Kidney epithelial cell (primary cell): ENCODE measurements around the gene SEZ6L. TPM values are rescaled to one million over a fixed set of nuclear protein-coding genes. Genes with fewer than 3 reads are reported as not detected.

Experiments
- DNase-seq: peaks from one replicate; pipeline ENCODE4 v3.0.0-alpha.2; 2010; ENCODE audit warnings: low read depth
- H3K27me3 ChIP-seq: 2 replicates; pipeline ENCODE4 v1.6.0; 2011; ENCODE audit warnings: low read length; ENCODE audit not compliant: control insufficient read depth, insufficient read depth
- H3K36me3 ChIP-seq: 2 replicates; pipeline ENCODE4 v1.5.1; 2011; ENCODE audit warnings: low read length; ENCODE audit not compliant: control insufficient read depth, insufficient read depth
- H3K4me3 ChIP-seq: 2 replicates; pipeline ENCODE4 v1.5.1; 2011; ENCODE audit warnings: low read depth, mild to moderate bottlenecking, control low read depth, low read length
- total RNA-seq: library from RNA; depleted of rRNA; stranded (reverse); fragments of >200 nt; gene quantifications from 2 replicates; pipeline ENCODE4 v1.2.3, GENCODE V29; 2015
- TF ChIP-seq, protein P1 (sequence below): IDR thresholded peaks from 2 replicates; pipeline ENCODE4 v1.5.1; 2011; ENCODE audit warnings: mild to moderate bottlenecking, moderate library complexity, low read length, control low read depth, inconsistent platforms; ENCODE audit not compliant: insufficient read depth, poor library complexity, severe bottlenecking

The SEZ6L gene
- total RNA-seq, 1 donor from 2014 or later: not detected

DNA sequence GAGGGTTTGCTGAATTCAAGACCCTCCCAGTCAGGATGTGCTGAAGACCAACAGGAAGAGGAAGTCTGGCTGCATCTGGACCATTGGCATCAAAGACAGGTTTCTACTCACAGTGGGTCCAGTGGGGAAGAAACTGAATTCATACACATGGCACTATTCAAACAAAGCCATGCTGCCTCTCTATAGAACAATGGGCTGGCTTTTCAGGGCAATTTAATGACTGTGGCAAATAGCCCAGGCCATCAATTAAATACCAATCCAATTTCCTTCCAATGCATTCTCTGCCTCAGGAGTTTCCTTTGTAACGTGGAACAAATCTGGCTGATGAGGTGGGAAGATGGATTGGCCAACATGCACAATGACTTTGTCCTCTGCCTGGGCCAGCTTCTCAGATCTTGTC, 98.6 kb downstream of the SEZ6L start:
- TF ChIP-seq, protein P1, sequence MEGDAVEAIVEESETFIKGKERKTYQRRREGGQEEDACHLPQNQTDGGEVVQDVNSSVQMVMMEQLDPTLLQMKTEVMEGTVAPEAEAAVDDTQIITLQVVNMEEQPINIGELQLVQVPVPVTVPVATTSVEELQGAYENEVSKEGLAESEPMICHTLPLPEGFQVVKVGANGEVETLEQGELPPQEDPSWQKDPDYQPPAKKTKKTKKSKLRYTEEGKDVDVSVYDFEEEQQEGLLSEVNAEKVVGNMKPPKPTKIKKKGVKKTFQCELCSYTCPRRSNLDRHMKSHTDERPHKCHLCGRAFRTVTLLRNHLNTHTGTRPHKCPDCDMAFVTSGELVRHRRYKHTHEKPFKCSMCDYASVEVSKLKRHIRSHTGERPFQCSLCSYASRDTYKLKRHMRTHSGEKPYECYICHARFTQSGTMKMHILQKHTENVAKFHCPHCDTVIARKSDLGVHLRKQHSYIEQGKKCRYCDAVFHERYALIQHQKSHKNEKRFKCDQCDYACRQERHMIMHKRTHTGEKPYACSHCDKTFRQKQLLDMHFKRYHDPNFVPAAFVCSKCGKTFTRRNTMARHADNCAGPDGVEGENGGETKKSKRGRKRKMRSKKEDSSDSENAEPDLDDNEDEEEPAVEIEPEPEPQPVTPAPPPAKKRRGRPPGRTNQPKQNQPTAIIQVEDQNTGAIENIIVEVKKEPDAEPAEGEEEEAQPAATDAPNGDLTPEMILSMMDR: no peak
- Histone ChIP-seq H3K4me3 (no peak overlapping the region), H3K36me3 (no peaks in the 10 kb centered on the region), H3K27me3 (no peaks in the 10 kb centered on the region)
- no peak for DNase-seq

DNA sequence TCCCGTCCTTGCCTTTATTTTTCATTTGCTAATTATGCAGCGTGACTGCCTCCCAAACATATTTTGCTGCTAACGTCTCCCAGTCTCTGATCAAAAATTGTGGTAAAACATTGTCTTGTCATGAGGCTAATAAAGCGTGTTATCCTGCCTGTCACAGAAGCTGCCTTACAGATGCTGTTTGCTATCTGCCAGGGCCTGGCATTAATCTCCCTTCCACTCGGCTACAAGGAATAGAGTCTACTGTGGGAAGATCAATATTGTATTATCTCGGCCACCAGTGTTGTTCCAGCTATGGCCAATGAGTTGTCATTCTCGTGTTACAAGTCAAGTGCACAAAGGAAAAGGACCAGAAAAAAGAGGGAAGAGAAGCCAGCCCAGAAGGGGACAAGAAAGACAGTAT, 100.3 kb downstream of the SEZ6L start:
- Histone ChIP-seq H3K27me3 (no peaks in the 10 kb centered on the region), H3K36me3 (no peaks in the 10 kb centered on the region), H3K4me3 (no peak overlapping the region)
- no peak for DNase-seq
- TF ChIP-seq, protein P1: no peak

DNA sequence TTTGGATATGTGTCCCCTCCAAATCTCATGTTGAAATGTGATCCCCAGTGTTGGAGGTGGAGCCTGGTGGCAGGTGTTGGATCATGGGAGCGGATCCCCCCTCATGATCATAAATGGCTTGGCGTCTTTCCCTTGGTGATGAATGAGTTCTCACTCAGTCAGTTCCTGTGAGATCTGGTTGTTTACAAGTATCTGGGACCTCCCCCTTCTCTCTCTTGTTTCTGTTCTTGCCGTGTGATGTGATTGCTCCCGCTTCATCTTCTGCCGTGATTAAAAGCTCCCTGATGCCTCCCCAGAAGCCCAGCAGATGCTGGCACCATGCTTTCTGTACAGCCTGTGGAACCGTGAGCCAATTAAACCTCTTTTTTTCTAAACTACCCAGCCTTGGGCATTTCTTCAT, 102.2 kb downstream of the SEZ6L start:
- Histone ChIP-seq H3K36me3 (no peaks in the 10 kb centered on the region), H3K4me3 (no peak overlapping the region), H3K27me3 (no peaks in the 10 kb centered on the region)
- TF ChIP-seq, protein P1: no peak
- no peak for DNase-seq

DNA sequence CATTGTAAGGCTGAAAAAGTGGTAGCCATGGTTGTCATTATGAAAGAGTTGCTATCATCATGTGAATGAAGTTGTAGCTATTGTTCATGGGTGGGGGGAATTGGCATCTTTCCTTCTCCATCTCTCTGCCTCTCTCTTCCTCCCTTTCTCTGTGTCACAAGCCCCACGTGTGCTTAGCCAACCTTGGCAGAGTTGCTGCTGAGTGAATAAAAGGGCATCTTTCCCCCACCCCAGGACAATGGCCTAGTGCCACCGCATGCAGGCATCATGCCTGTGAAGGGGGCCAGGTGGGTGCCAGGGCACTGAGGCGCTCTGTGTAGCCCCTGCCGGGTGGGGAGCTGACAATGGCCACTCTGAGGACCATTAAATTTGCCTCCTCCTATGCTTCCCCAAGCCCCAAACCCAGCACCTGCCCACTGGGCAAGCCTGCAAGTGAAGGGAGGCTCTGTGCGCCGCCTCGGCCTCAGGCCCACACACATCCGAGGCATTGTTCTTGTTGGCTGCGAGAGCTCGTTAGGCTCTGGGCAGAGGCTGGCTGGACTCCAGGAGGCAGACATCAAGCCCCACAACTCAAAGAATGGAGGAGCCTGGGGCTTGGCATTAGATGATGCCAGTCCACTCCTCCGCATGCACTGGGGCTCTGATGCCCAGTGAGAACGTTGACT, 103.9 kb downstream of the SEZ6L start:
- TF ChIP-seq, protein P1: no peak

DNA sequence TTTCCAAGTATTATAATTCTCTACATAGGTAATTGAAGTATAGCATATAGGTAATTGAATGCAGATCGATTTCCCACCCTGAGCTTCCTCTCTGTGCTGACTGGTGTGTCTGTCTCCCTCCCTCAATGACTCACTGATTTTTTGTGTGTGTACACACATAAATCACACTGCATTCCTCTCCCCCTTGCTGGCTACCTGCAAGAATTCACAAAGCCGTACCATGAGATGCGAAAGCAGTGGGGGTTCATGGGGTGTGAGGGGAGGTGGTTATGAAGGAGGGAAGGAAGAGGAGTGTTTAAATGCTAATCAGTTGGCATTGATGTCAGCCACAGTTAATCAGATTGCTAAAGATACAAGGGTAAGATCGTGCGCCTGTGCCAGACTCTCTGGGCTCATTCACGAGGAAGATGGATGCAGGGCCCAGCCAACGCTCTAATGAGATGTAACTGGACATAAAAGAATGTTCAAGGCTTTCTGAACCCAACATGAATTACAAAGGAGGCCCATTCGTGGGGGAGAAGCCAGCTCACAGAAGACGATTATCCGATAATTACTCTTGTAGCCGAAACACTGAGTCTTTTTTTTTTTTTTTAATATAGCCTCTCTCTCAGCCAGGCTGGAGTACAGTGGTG, 107.4 kb downstream of the SEZ6L start:
- Histone ChIP-seq H3K4me3 (no peak overlapping the region), H3K36me3 (no peaks in the 10 kb centered on the region), H3K27me3 (peaks cover 2% of the 10 kb centered on the region)
- no peak for DNase-seq
- TF ChIP-seq, protein P1: no peak

More for the DNA sequence above, 103.9 kb downstream of the SEZ6L start:
- no peaks in the 10 kb centered on the region for H3K36me3 ChIP-seq
- H3K27me3 ChIP-seq: no peaks in the 10 kb centered on the region
- no peak for DNase-seq
- H3K4me3 ChIP-seq: no peak overlapping the region
